Spinal cord (tissue), 10 donors: ENCODE measurements around the gene TRAPPC2. TPM values are rescaled to one million over a fixed set of nuclear protein-coding genes. Genes with fewer than 3 reads are reported as not detected.
"Not testable (repeated sequence)": the region's sequence is repeated elsewhere in the genome, so short reads cannot be mapped to it uniquely, and the experiment has no call there.

Experiments
- DNase-seq, 6 donors: peaks; one replicate each; pipeline versions ENCODE4 v3.0.0 to v3.0.0-alpha.2; 2013 to 2015; ENCODE audit warnings: low spot score in 6 of 6, low read depth in 4 of 6
- H3K27ac ChIP-seq: one replicate; pipeline ENCODE4 v1.5.1; 2013; ENCODE audit warnings: low read depth, low read length, control low read depth
- H3K27me3 ChIP-seq: one replicate; pipeline ENCODE4 v1.6.1; 2013; ENCODE audit warnings: low read length; ENCODE audit not compliant: control insufficient read depth, insufficient read depth
- H3K36me3 ChIP-seq: one replicate; pipeline ENCODE4 v1.6.1; 2013; ENCODE audit warnings: low read length; ENCODE audit not compliant: control insufficient read depth, insufficient read depth
- H3K4me1 ChIP-seq: one replicate; pipeline ENCODE4 v1.6.1; 2013; ENCODE audit warnings: low read length; ENCODE audit not compliant: control insufficient read depth, insufficient read depth
- H3K4me3 ChIP-seq: one replicate; pipeline ENCODE4 v1.5.1; 2013; ENCODE audit warnings: low read depth, low read length, control low read depth
- H3K9me3 ChIP-seq: one replicate; pipeline ENCODE4 v1.6.1; 2013; ENCODE audit warnings: low read length; ENCODE audit not compliant: control insufficient read depth, insufficient read depth
- WGBS: methylation state at CpG from one replicate; pipeline ENCODE4 v1.1.5; 2013; ENCODE audit warnings: missing lambda C conversion rate; ENCODE audit not compliant: insufficient coverage; 5-methylcytosine and 5-hydroxymethylcytosine counted together
- polyA plus RNA-seq, 2 donors: library from polyadenylated mRNA; unstranded; fragments of 120-200 nt; gene quantifications; one replicate each; pipeline ENCODE4 v1.2.1, GENCODE V29; 2013; ENCODE audit not compliant: insufficient read length in 2 of 2
- total RNA-seq, 2 donors: library from RNA; depleted of rRNA in 1 of 2; stranded (reverse); fragments of 120-200 nt in 1 of 2; fragments of >200 nt in 1 of 2; gene quantifications; one replicate each; pipeline versions ENCODE4 v1.2.3 to v1.2.4, GENCODE V29; 2013 to 2014
- donor health status: healthy.

TRAPPC2 gene
- total and polyA plus RNA-seq, 4 donors: 18.6 to 38.8 (median 26.0) TPM

GRCh38 chrX:13684361-13684760 lies 50.1 kb downstream of the TRAPPC2 start:
- WGBS: 73% methylated on average over 3 of the region's 4 CpGs
- no peak for DNase-seq
- Histone ChIP-seq H3K9me3 (no peaks in the 10 kb centered on the region), H3K27me3 (peaks cover 33% of the 10 kb centered on the region), H3K4me3 (no peak overlapping the region), H3K27ac (no peak overlapping the region), H3K4me1 (peaks cover 2% of the 10 kb centered on the region), H3K36me3 (no peaks in the 10 kb centered on the region)

GRCh38 chrX:13681595-13681994 lies 52.8 kb downstream of the TRAPPC2 start:
- no peak overlapping the region for H3K4me3 ChIP-seq
- no CpG with 5 or more reads among the region's 7 CpGs for WGBS
- no peaks in the 10 kb centered on the region for H3K4me1 ChIP-seq
- peaks cover 17% of the 10 kb centered on the region for H3K27me3 ChIP-seq
- no peaks in the 10 kb centered on the region for H3K36me3 ChIP-seq
- no peak overlapping the region for H3K27ac ChIP-seq
- no peak for DNase-seq
- H3K9me3 ChIP-seq: no peaks in the 10 kb centered on the region

- not testable (repeated sequence) for H3K4me3 ChIP-seq, H3K9me3 ChIP-seq, H3K27ac ChIP-seq, H3K36me3 ChIP-seq, H3K4me1 ChIP-seq, DNase-seq
- H3K27me3 ChIP-seq: peaks cover 12% of the 10 kb centered on the region
- WGBS: 71% methylated on average over 1 of the region's 4 CpGs
Measured at GRCh38 chrX:13679700-13680099, 54.7 kb downstream of the TRAPPC2 start.

GRCh38 chrX:13676885-13677284 lies 57.5 kb downstream of the TRAPPC2 start:
- peaks cover 10% of the 10 kb centered on the region for H3K27me3 ChIP-seq
- H3K9me3 ChIP-seq: no peaks in the 10 kb centered on the region
- H3K36me3 ChIP-seq: no peaks in the 10 kb centered on the region
- H3K27ac ChIP-seq: no peak overlapping the region
- no peak for DNase-seq
- H3K4me1 ChIP-seq: no peaks in the 10 kb centered on the region
- H3K4me3 ChIP-seq: no peak overlapping the region

GRCh38 chrX:13673016-13673415 lies 61.4 kb downstream of the TRAPPC2 start:
- DNase-seq: no peak
- Histone ChIP-seq H3K9me3 (no peaks in the 10 kb centered on the region), H3K4me3 (no peak overlapping the region), H3K27ac (no peak overlapping the region), H3K27me3 (peaks cover 15% of the 10 kb centered on the region), H3K36me3 (no peaks in the 10 kb centered on the region), H3K4me1 (no peaks in the 10 kb centered on the region)

GRCh38 chrX:13670197-13670596 lies 64.2 kb downstream of the TRAPPC2 start:
- H3K4me1 ChIP-seq: peaks cover 6% of the 10 kb centered on the region
- 89% methylated on average over 5 of the region's 5 CpGs for WGBS
- peaks cover 23% of the 10 kb centered on the region for H3K27me3 ChIP-seq
- no peaks in the 10 kb centered on the region for H3K36me3 ChIP-seq
- DNase-seq: no peak
- no peaks in the 10 kb centered on the region for H3K9me3 ChIP-seq
- no peak overlapping the region for H3K27ac ChIP-seq
- no peak overlapping the region for H3K4me3 ChIP-seq

GRCh38 chrX:13669755-13670154 lies 64.7 kb downstream of the TRAPPC2 start:
- H3K27me3 ChIP-seq: peaks cover 25% of the 10 kb centered on the region
- 94% methylated on average over 4 of the region's 8 CpGs for whole genome bisulfite sequencing

GRCh38 chrX:13669246-13669737 lies 65.1 kb downstream of the TRAPPC2 start:
- H3K27ac ChIP-seq: no peak overlapping the region

More at GRCh38 chrX:13669755-13670154, 64.7 kb downstream of the TRAPPC2 start:
- H3K36me3 ChIP-seq, DNase-seq, H3K9me3 ChIP-seq, H3K4me3 ChIP-seq, H3K4me1 ChIP-seq, H3K27ac ChIP-seq: not testable (repeated sequence)

GRCh38 chrX:13667919-13668318 lies 66.5 kb downstream of the TRAPPC2 start:
- Histone ChIP-seq H3K4me3 (no peak overlapping the region), H3K27me3 (peaks cover 32% of the 10 kb centered on the region), H3K36me3 (no peaks in the 10 kb centered on the region), H3K9me3 (no peaks in the 10 kb centered on the region), H3K4me1 (peaks cover 6% of the 10 kb centered on the region), H3K27ac (no peak overlapping the region)
- no peak for DNase-seq

More at GRCh38 chrX:13669246-13669737, 65.1 kb downstream of the TRAPPC2 start:
- Histone ChIP-seq H3K27me3 (peaks cover 26% of the 10 kb centered on the region), H3K9me3 (no peaks in the 10 kb centered on the region), H3K4me1 (peaks cover 6% of the 10 kb centered on the region), H3K4me3 (no peak overlapping the region), H3K36me3 (no peaks in the 10 kb centered on the region)
- WGBS: 60% methylated on average over 4 of the region's 9 CpGs
- DNase-seq: no peak

GRCh38 chrX:13666836-13667235 lies 67.6 kb downstream of the TRAPPC2 start:
- DNase-seq: peak in 3 of 6 donors; percentile 44 to 63 (median 59)
- H3K27ac ChIP-seq: peak overlapping the region; percentile 33
- H3K9me3 ChIP-seq: no peaks in the 10 kb centered on the region
- no peaks in the 10 kb centered on the region for H3K36me3 ChIP-seq
- no peak overlapping the region for H3K4me3 ChIP-seq
- no CpG with 5 or more reads among the region's 3 CpGs for WGBS
- H3K4me1 ChIP-seq: peaks cover 6% of the 10 kb centered on the region
- H3K27me3 ChIP-seq: peaks cover 39% of the 10 kb centered on the region
